GM10248 (cell line): ENCODE measurements around the gene MCF2L.

Experiments
- CTCF ChIA-PET: fragments of 300-600 bp; sonication (Branson Sonifier 250); formaldehyde crosslinking; extraction: SDS; loops from one replicate; lab custom pipeline; 2021; ENCODE audit warnings: antibody characterized with exemption; lab: Yijun Ruan, JAX
- POLR2A ChIA-PET: fragments of 350-650 bp; sonication (Branson Sonifier 250); formaldehyde crosslinking; extraction: SDS; loops from one replicate; lab custom pipeline; 2020; ENCODE audit warnings: antibody characterized with exemption; lab: Yijun Ruan, JAX
- DNase-seq: peaks from one replicate; pipeline ENCODE4 v3.0.0; 2012; ENCODE audit errors: extremely low spot score
- CTCF ChIP-seq: IDR thresholded peaks from 2 replicates; pipeline ENCODE4 v1.5.1; 2012; ENCODE audit warnings: mild to moderate bottlenecking, low read depth; ENCODE audit errors: extremely low read depth, missing control alignments, control extremely low read depth

The MCF2L gene

GRCh38 chr13:113043931-113044330, 74.9 kb downstream of the MCF2L start:
- ChIA-PET CTCF (no interaction called here), POLR2A (interaction anchor here (1.2 kb wide), 1 partner anchor 11 kb away, joined by 3 read pairs; no protein-coding TSS in a partner anchor)
- DNase-seq = no peak
- no peak for TF ChIP-seq CTCF

- CTCF ChIA-PET = no interaction called here
- POLR2A ChIA-PET = interaction anchor here (1.2 kb wide), 1 partner anchor 10 kb away, joined by 3 read pairs; no protein-coding TSS in a partner anchor
- no peak for TF ChIP-seq CTCF
- DNase-seq = no peak
Measured at GRCh38 chr13:113044391-113045114, 75.5 kb downstream of the MCF2L start.

GRCh38 chr13:113045251-113046127, 76.5 kb downstream of the MCF2L start:
- POLR2A ChIA-PET = no interaction called here
- no peak for TF ChIP-seq CTCF
- CTCF ChIA-PET = no interaction called here
- no peak for DNase-seq

- no peak for TF ChIP-seq CTCF
- DNase-seq = no peak
- ChIA-PET CTCF (no interaction called here), POLR2A (no interaction called here)
Measured at GRCh38 chr13:113046128-113046882, 77.3 kb downstream of the MCF2L start.

- POLR2A ChIA-PET = no interaction called here
- no peak for DNase-seq
- CTCF ChIA-PET = no interaction called here
- no peak for TF ChIP-seq CTCF
Measured at GRCh38 chr13:113046883-113047244, 77.8 kb downstream of the MCF2L start.

- no peak for DNase-seq
- TF ChIP-seq CTCF = no peak
- ChIA-PET CTCF (no interaction called here), POLR2A (no interaction called here)
Measured at GRCh38 chr13:113047587-113047986, 78.6 kb downstream of the MCF2L start.
